HEK293T (cell line): ENCODE measurements around the gene TMEM131.
"Not testable (repeated sequence)": the region's sequence is repeated elsewhere in the genome, so short reads cannot be mapped to it uniquely, and the experiment has no call there.

Experiments
- CTCF ChIA-PET: fragments of 350-600 bp; formaldehyde crosslinking; extraction: SDS; loops from one replicate; lab custom pipeline; 2021; ENCODE audit warnings: antibody characterized with exemption, inconsistent platforms; lab: Yijun Ruan, JAX
- POLR2A ChIA-PET: fragments of 350-600 bp; formaldehyde crosslinking; extraction: SDS; loops from one replicate; lab custom pipeline; 2020; ENCODE audit warnings: antibody characterized with exemption, inconsistent platforms; lab: Yijun Ruan, JAX
- DNase-seq: peaks from one replicate; pipeline ENCODE4 v3.0.0; 2012; ENCODE audit warnings: mixed read lengths; ENCODE audit errors: extremely low spot score
- ARNT ChIP-seq: fragments of 450-650 bp; IDR thresholded peaks from 2 replicates; pipeline ENCODE4 v1.6.1; 2017; ENCODE audit warnings: mild to moderate bottlenecking
- BHLHE40 ChIP-seq: fragments of 450-650 bp; IDR thresholded peaks from 2 replicates; pipeline ENCODE4 v1.6.1; 2016; ENCODE audit warnings: mild to moderate bottlenecking, moderate library complexity, borderline replicate concordance
- CTBP1 ChIP-seq: fragments of 450-650 bp; IDR thresholded peaks from 2 replicates; pipeline ENCODE4 v1.6.1; 2016; ENCODE audit warnings: borderline replicate concordance
- ELF4 ChIP-seq: fragments of 450-650 bp; IDR thresholded peaks from 2 replicates; pipeline ENCODE4 v1.6.1; 2017; ENCODE audit warnings: antibody characterized with exemption
- FOXA1 ChIP-seq: fragments of 450-650 bp; IDR thresholded peaks from 2 replicates; pipeline ENCODE4 v1.6.1; 2016; ENCODE audit warnings: mild to moderate bottlenecking
- FOXK2 ChIP-seq: fragments of 450-650 bp; IDR thresholded peaks from 2 replicates; pipeline ENCODE4 v1.6.1; 2016; ENCODE audit warnings: mild to moderate bottlenecking
- FOXM1 ChIP-seq: fragments of 450-650 bp; IDR thresholded peaks from 2 replicates; pipeline ENCODE4 v1.6.1; 2017; ENCODE audit warnings: mild to moderate bottlenecking, borderline replicate concordance
- HDGF ChIP-seq: fragments of 450-650 bp; IDR thresholded peaks from 2 replicates; pipeline ENCODE4 v1.6.1; 2017; ENCODE audit warnings: antibody characterized with exemption, borderline replicate concordance
- L3MBTL2 ChIP-seq: fragments of 450-650 bp; conservative IDR thresholded peaks from 2 replicates; pipeline ENCODE4 v1.6.1; 2016; ENCODE audit warnings: mild to moderate bottlenecking
- LEF1 ChIP-seq: fragments of 450-650 bp; IDR thresholded peaks from 2 replicates; pipeline ENCODE4 v1.6.1; 2017; ENCODE audit warnings: mild to moderate bottlenecking, borderline replicate concordance
- NFRKB ChIP-seq: fragments of 450-650 bp; IDR thresholded peaks from 2 replicates; pipeline ENCODE4 v1.6.1; 2016; ENCODE audit warnings: mild to moderate bottlenecking, moderate library complexity
- SP1 ChIP-seq: fragments of 450-650 bp; IDR thresholded peaks from 2 replicates; pipeline ENCODE4 v1.6.1; 2017
- SUZ12 ChIP-seq: fragments of 450-650 bp; IDR thresholded peaks from 2 replicates; pipeline ENCODE4 v1.6.1; 2016; ENCODE audit warnings: mild to moderate bottlenecking
- TARDBP ChIP-seq: fragments of 450-650 bp; IDR thresholded peaks from 2 replicates; pipeline ENCODE4 v1.6.1; 2016
- ZNF384 ChIP-seq: fragments of 450-650 bp; IDR thresholded peaks from 2 replicates; pipeline ENCODE4 v1.6.1; 2016
- TF ChIP-seq, protein P1 (sequence below): fragments of 450-650 bp; IDR thresholded peaks from 2 replicates; pipeline ENCODE4 v1.6.1; 2016

Gene TMEM131

DNA sequence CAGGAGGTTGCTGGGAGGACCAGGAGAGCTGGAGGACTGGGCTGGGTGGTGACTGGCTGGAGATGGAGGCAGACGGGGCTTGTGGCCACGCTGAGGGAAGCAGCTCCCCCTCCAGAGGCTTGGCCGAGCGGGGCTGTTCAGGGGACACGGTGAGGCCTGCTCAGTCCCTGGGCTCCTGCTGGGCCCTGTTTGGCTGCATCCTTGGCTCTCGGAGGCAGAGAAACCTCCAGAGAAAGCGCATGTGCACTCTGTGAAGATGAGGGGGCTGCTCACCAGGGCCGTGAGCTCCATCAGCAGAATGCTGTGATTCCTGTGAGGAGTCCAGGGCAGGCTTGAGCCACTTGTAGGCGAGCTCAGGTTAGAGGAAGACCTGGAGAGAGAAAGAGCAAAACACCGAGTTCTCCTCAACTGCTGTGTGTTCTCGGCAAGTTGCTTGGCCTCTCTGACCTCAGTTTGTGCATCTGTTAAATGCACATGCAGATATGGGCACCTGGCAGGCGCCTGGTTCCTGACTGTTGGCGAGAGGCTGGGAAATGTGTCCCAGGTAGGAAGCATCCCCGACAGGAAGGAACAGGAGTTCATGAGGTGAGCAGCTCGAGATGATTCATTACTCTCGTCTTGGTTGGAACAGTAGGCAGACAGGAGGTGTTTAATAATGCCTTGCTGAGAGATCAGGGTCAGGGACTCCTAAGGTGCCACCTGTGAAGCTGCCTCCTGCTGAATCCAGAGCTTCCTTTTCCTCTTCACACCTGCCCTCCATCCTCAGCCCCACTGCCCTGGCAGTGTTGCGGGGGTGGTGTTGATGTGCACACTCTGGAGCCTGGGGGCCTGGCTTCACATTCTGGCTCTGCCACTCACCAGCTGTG lies 281.4 kb downstream of the TMEM131 start:
- POLR2A ChIA-PET: no interaction called here
- no peak for DNase-seq
- CTCF ChIA-PET: interaction anchor here (1.0 kb wide), 1 partner anchor 27 kb away, joined by 3 read pairs; no protein-coding TSS in a partner anchor
- no peak for TF ChIP-seq HDGF
- TF ChIP-seq, protein P1, sequence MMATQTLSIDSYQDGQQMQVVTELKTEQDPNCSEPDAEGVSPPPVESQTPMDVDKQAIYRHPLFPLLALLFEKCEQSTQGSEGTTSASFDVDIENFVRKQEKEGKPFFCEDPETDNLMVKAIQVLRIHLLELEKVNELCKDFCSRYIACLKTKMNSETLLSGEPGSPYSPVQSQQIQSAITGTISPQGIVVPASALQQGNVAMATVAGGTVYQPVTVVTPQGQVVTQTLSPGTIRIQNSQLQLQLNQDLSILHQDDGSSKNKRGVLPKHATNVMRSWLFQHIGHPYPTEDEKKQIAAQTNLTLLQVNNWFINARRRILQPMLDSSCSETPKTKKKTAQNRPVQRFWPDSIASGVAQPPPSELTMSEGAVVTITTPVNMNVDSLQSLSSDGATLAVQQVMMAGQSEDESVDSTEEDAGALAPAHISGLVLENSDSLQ: no peak
- TF ChIP-seq BHLHE40: no peak
- TF ChIP-seq ZNF384: no peak
- no peak for TF ChIP-seq ARNT

GRCh38 chr2:97713296-97714083 lies 282.3 kb downstream of the TMEM131 start, which contains the start of gene ZAP70:
Gene ZAP70, plus strand, starts transcription at chr2:97713576. Its CDS starts 10,461 bp downstream, at chr2:97724037.
- ChIA-PET POLR2A (no interaction called here), CTCF (interaction anchor here (1.0 to 1.1 kb wide), 2 partner anchors 27 to 169 kb away, joined by 3 read pairs; no protein-coding TSS in a partner anchor)
- DNase-seq: no peak
- TF ChIP-seq NFRKB (no peak), FOXM1 (no peak), HDGF (no peak), ZNF384 (no peak), BHLHE40 (no peak), CTBP1 (no peak), L3MBTL2 (no peak), SUZ12 (no peak), ELF4 (no peak), TARDBP (no peak), ARNT (no peak), LEF1 (no peak), SP1 (no peak), FOXK2 (no peak), FOXA1 (no peak)
- TF ChIP-seq, protein P1: no peak

DNA sequence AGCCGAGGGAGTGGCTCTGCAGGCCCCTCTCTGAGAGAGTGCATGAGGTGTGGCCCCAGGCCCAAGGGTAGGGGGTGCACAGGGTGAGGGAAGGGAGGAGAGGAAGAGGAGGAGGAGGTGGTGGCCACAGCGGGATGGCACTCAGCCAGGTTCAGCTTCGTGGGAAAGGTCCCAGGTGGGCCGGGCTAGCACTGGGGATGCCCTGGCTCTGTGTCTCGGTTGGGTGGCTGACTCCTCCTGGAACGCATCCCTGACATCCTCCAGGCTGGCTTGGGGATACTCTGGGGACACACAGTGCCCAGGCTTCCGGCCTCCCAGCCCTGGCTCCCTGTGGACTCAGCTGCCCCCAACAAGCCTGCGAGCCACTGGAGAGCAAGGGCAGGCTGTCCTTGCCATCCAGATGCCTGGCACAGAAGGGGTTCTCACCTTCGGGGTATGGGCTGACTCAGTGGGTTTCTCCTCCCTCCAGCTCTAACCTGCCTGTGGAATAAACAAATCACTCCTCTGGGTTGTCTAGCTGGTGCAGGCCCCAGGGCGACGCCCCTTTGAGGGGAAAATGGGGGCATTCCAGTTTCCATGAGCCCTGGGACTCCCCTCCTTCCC lies 283.0 kb downstream of the TMEM131 start:
- CTCF ChIA-PET: interaction anchor here (1.1 kb wide), 1 partner anchor 169 kb away, joined by 3 read pairs; no protein-coding TSS in a partner anchor
- no peak for DNase-seq
- no peak for TF ChIP-seq ELF4
- TF ChIP-seq SUZ12: no peak
- no peak for TF ChIP-seq FOXK2
- TF ChIP-seq ZNF384: no peak
- no peak for TF ChIP-seq ARNT
- no peak for TF ChIP-seq NFRKB
- TF ChIP-seq SP1: no peak
- no peak for TF ChIP-seq HDGF
- TF ChIP-seq FOXA1: no peak
- TF ChIP-seq FOXM1: no peak
- no peak for TF ChIP-seq L3MBTL2
- POLR2A ChIA-PET: no interaction called here

DNA sequence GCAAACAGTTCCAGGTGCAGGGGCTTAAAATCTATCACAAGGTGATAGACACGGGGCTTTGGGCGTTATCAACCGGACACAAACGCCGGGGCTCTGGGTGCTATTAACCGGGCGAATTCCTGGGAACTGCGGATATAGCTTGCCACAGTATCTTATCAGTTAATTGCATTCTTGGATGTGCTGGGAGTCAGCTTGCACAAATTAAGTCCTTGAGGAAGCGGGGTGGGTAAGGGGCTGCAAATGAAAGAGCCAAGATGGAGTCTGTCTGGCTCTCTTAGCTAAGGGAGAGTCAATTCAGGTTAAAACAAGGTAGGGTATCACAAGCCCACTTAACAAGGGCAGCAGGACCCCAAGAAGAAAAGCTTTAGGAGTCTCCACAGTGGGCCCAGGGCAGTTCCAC lies 283.6 kb downstream of the TMEM131 start:
- DNase-seq, POLR2A ChIA-PET: not testable (repeated sequence)
- CTCF ChIA-PET: interaction anchor here (1.1 kb wide), 1 partner anchor 170 kb away, joined by 3 read pairs; no protein-coding TSS in a partner anchor

- ChIA-PET CTCF (no interaction called here), POLR2A (no interaction called here)
- TF ChIP-seq ARNT: no peak
- no peak for TF ChIP-seq FOXK2
- TF ChIP-seq BHLHE40: no peak
- no peak for TF ChIP-seq HDGF
- TF ChIP-seq TARDBP: no peak
- no peak for TF ChIP-seq L3MBTL2
- TF ChIP-seq NFRKB: no peak
- TF ChIP-seq CTBP1: no peak
- no peak for TF ChIP-seq FOXM1
- TF ChIP-seq FOXA1: no peak
- TF ChIP-seq SP1: no peak
- TF ChIP-seq, protein P1: no peak
- no peak for TF ChIP-seq ZNF384
- TF ChIP-seq SUZ12: no peak
- no peak for TF ChIP-seq LEF1
- no peak for TF ChIP-seq ELF4
- DNase-seq: no peak
Observed at GRCh38 chr2:97711394-97711711, 284.4 kb downstream of the TMEM131 start.
